Testis (tissue), 2 donors: Measurements from ENCODE around the gene ST6GAL2.

ENCODE experiments used
- CTCF ChIP-seq, 3 experiments: fragments of 450-650 bp in 2 of 3; fragments of 200-600 bp in 1 of 3; sonication (generic) in 1 of 3; IDR thresholded peaks; one replicate each; pipeline ENCODE4 v1.5.1; 2016 to 2019; ENCODE audit warnings: antibody characterized with exemption in 3 of 3, mild to moderate bottlenecking in 2 of 3, moderate library complexity in 1 of 3
- POLR2A ChIP-seq: fragments of 450-650 bp; IDR thresholded peaks from one replicate; pipeline ENCODE4 v1.6.1; 2017; ENCODE audit warnings: antibody characterized with exemption, mild to moderate bottlenecking, moderate library complexity

- no peak for TF ChIP-seq CTCF (IDR thresholded peaks at IDR 0.05)
- TF ChIP-seq POLR2A: no peak
Measured at GRCh38 chr2:106798826-106799552, 87.0 kb downstream of the ST6GAL2 start.
